Effector CD8-positive, alpha-beta T cell (primary cell): ENCODE data around the gene IL12RB2.
"Not testable (repeated sequence)": the region's sequence is repeated elsewhere in the genome, so short reads cannot be mapped to it uniquely, and the experiment has no call there.

Source experiments
- DNase-seq: peaks from one replicate; lab custom pipeline; 2025; lab: John Stamatoyannopoulos, UW

Gene IL12RB2

GRCh38 chr1:67431869-67432578 lies 124.4 kb downstream of the IL12RB2 start:
- DNase-seq, result no peak

- DNase-seq, result no peak
Observed at GRCh38 chr1:67432745-67433144, 125.1 kb downstream of the IL12RB2 start.

GRCh38 chr1:67433837-67434236 lies 126.2 kb downstream of the IL12RB2 start:
- DNase-seq, result no peak

- no peak for DNase-seq
Observed at GRCh38 chr1:67434491-67434890, 126.8 kb downstream of the IL12RB2 start.

- DNase-seq, result no peak
Observed at GRCh38 chr1:67436511-67437055, 128.9 kb downstream of the IL12RB2 start.

GRCh38 chr1:67437961-67438360 lies 130.3 kb downstream of the IL12RB2 start:
- no peak for DNase-seq

- DNase-seq, result no peak
Observed at GRCh38 chr1:67439277-67440029, 131.8 kb downstream of the IL12RB2 start.

GRCh38 chr1:67440339-67440738 lies 132.7 kb downstream of the IL12RB2 start:
- no peak for DNase-seq

GRCh38 chr1:67441183-67441582 lies 133.5 kb downstream of the IL12RB2 start:
- no peak for DNase-seq

- DNase-seq, result no peak
Observed at GRCh38 chr1:67441739-67442281, 134.1 kb downstream of the IL12RB2 start.

GRCh38 chr1:67446014-67446413 lies 138.3 kb downstream of the IL12RB2 start:
- DNase-seq, result not testable (repeated sequence)
